ENCODE measurements around the gene STK11.
A peak's percentile ranks its signal among the peaks of the same experiment; 100 is the strongest.
"Not testable (repeated sequence)": the region's sequence is repeated elsewhere in the genome, so short reads cannot be mapped to it uniquely, and the experiment has no call there.

Gene STK11

GRCh38 chr19:1238369-1239303 is 33.1 kb downstream of the STK11 start:
- DNase-seq: no peak

- no peak for DNase-seq
These were observed 33.8 kb downstream of the STK11 start for GRCh38 chr19:1239420-1239795.

GRCh38 chr19:1239796-1240737 is 34.5 kb downstream of the STK11 start:
- DNase-seq: peak; percentile 86

GRCh38 chr19:1240925-1241324 is 35.3 kb downstream of the STK11 start:
- no peak for DNase-seq

GRCh38 chr19:1241417-1242095 is 36.0 kb downstream of the STK11 start, which contains the start of gene ATP5F1D:
TSS of gene ATP5F1D (plus strand) at chr19:1241751. CDS start at chr19:1241851, 100 bp downstream.
- DNase-seq: peak; percentile 94

GRCh38 chr19:1243768-1244692 is 38.5 kb downstream of the STK11 start:
- peak; percentile 74 for DNase-seq

GRCh38 chr19:1244693-1245451 is 39.3 kb downstream of the STK11 start:
- DNase-seq: peak; percentile 45

- no peak for DNase-seq
These were observed 40.1 kb downstream of the STK11 start for GRCh38 chr19:1245494-1246264.

- not testable (repeated sequence) for DNase-seq
These were observed 40.9 kb downstream of the STK11 start for GRCh38 chr19:1246265-1247087.

GRCh38 chr19:1247748-1248138 is 42.2 kb downstream of the STK11 start:
- DNase-seq: no peak

GRCh38 chr19:1248139-1248785 is 42.7 kb downstream of the STK11 start, which contains the start of gene MIDN:
TSS of gene MIDN (plus strand) at chr19:1248583. CDS start at chr19:1250297, 1,714 bp downstream.
- DNase-seq: peak; percentile 74

GRCh38 chr19:1248786-1249297 is 43.3 kb downstream of the STK11 start:
- DNase-seq: no peak

GRCh38 chr19:1249298-1249989 is 43.9 kb downstream of the STK11 start:
- peak; percentile 91 for DNase-seq

- DNase-seq: no peak
These were observed 44.4 kb downstream of the STK11 start for GRCh38 chr19:1249990-1250436.

GRCh38 chr19:1250437-1251260 is 45.1 kb downstream of the STK11 start:
- DNase-seq: peak; percentile 42

Data from NCI-H226 (cell line).